Measurements from ENCODE around the gene IFITM10. TPM values are rescaled to one million over a fixed set of nuclear protein-coding genes. Genes with fewer than 3 reads are reported as not detected.

IFITM10 gene
- total RNA-seq, 2 experiments from 2014 or later: 0.22 to 0.31 TPM

DNA sequence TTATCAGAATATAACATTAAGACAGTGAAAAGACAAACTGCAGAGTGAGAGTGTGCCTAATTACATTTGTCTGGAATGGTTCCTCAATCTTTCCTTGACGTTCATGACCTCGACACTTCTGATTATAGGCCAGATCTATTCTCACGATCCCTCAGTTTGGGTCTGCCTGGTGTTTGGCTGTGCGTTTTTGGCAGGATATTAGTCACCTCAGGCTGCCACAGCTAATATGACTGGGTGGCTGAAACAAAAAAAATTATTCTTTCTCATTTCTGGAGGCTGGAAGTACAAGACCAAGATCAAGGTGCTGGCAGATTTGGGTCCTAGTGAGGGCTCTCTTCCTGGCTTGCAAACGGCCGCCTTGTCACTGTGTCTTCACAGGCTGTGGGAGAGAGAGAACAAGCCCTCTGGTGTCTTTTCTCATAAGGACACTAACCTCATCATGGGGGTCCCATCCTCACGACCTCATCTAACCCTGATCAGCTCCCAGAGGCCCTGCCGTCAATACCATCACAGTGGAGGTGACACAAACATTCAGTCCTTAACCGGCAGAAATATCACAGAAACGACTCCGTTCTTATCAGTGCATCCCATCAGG lies 23.2 kb downstream of the IFITM10 start:
- no peak for DNase-seq
- Mint-ChIP-seq H3K27ac (no peak overlapping the region), H3K27me3 (ENCODE audit: low read depth) (peaks cover 18% of the 10 kb centered on the region), H3K4me1 (ENCODE audit: low read depth) (peaks cover 11% of the 10 kb centered on the region), H3K9me3 (no peaks in the 10 kb centered on the region), H3K36me3 (ENCODE audit: low read depth) (no peaks in the 10 kb centered on the region), H3K4me3 (no peak overlapping the region)
- CTCF ChIA-PET: no interaction called here
- intact Hi-C loops (cut with micrococcal nuclease): no loop called here

DNA sequence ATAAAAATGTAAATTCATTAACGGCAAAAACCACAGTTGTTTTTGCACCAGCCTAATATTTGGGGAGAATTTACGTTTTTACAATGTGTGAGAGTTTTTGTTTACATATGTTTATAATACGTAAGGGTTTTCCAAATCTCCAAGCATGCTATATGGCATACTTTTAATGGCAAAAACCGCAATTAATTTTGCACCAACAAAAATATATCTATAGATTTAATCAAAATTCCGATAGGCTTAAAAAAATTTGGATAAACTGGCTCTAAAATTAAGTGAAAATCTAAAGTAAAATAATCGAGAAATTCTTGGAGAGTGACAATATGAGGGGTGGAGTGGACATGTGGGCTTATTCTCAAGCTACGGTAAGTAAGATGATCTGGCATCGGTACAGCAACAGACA lies 30.6 kb downstream of the IFITM10 start:
- CTCF ChIA-PET: no interaction called here
- intact Hi-C loops (cut with micrococcal nuclease): no loop called here
- Mint-ChIP-seq H3K4me1 (ENCODE audit: low read depth) (no peaks in the 10 kb centered on the region), H3K27me3 (ENCODE audit: low read depth) (no peaks in the 10 kb centered on the region), H3K4me3 (no peak overlapping the region), H3K36me3 (ENCODE audit: low read depth) (no peaks in the 10 kb centered on the region), H3K9me3 (no peaks in the 10 kb centered on the region), H3K27ac (no peak overlapping the region)
- no peak for DNase-seq

GRCh38 chr11:1718326-1718725 lies 32.1 kb downstream of the IFITM10 start:
- Mint-ChIP-seq H3K9me3 (no peaks in the 10 kb centered on the region), H3K27me3 (ENCODE audit: low read depth) (no peaks in the 10 kb centered on the region), H3K36me3 (ENCODE audit: low read depth) (no peaks in the 10 kb centered on the region), H3K4me1 (ENCODE audit: low read depth) (no peaks in the 10 kb centered on the region), H3K27ac (no peak overlapping the region), H3K4me3 (no peak overlapping the region)
- intact Hi-C loops (cut with micrococcal nuclease): no loop called here
- no peak for DNase-seq
- CTCF ChIA-PET: no interaction called here

DNA sequence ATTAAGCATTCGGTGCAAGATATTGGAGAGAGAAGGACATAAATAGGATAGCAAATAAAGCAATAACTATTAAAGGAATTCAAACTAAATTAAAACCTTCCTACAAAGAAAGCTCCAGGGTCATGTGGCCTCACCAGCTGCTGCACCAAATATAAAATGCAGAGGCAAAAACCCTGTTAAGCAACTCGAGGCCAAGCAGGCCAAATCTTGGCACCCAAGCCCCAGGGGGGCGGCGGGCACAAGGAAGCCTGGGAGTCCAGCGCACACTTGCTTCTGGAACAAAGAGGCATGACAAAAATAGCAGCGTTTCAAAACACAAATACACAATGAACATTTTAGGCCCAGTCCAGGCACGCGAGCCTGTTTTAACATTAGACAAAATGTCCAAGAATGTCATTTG lies 32.6 kb downstream of the IFITM10 start:
- Mint-ChIP-seq H3K4me3 (no peak overlapping the region), H3K4me1 (ENCODE audit: low read depth) (no peaks in the 10 kb centered on the region), H3K27ac (no peak overlapping the region), H3K36me3 (ENCODE audit: low read depth) (no peaks in the 10 kb centered on the region), H3K9me3 (no peaks in the 10 kb centered on the region), H3K27me3 (ENCODE audit: low read depth) (no peaks in the 10 kb centered on the region)
- DNase-seq: no peak
- CTCF ChIA-PET: interaction anchor here (0.6 kb wide), 2 partner anchors 10 to 113 kb away, joined by 3 to 4 read pairs; no protein-coding TSS in a partner anchor
- intact Hi-C loops (cut with micrococcal nuclease): no loop called here

GRCh38 chr11:1714908-1715885 lies 35.2 kb downstream of the IFITM10 start:
- no peaks in the 10 kb centered on the region for H3K9me3 Mint-ChIP-seq
- no peak for DNase-seq
- H3K27ac Mint-ChIP-seq: no peak overlapping the region
- CTCF ChIA-PET: interaction anchor here (1.2 kb wide), 1 partner anchor 21 kb away, joined by 6 read pairs; no protein-coding TSS in a partner anchor
- no peaks in the 10 kb centered on the region for H3K4me1 Mint-ChIP-seq (ENCODE audit: low read depth)
- intact Hi-C loops (cut with micrococcal nuclease): no loop called here
- H3K4me3 Mint-ChIP-seq: no peak overlapping the region
- no peaks in the 10 kb centered on the region for H3K27me3 Mint-ChIP-seq (ENCODE audit: low read depth)
- no peaks in the 10 kb centered on the region for H3K36me3 Mint-ChIP-seq (ENCODE audit: low read depth)

DNA sequence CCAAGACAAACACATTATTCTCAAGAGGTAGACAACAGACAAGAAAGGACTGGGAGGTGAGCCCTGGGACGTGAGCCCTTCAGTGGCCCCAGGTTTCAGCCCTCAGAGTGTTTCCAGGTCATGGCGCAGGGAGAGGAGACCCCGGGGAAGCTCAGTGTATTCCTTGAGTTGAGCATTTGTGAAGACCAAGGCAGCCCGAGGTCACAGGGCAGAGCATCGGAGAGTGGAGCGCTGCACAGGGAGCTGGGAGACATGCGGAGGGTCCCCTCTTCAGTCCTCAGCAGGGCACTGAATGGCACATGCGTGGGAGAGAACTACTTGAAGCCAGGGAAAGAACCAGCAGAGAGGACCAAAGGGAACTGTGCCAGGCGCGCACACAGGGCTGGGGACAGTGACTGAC lies 41.7 kb downstream of the IFITM10 start:
- intact Hi-C loops (cut with micrococcal nuclease): no loop called here
- Mint-ChIP-seq H3K36me3 (ENCODE audit: low read depth) (no peaks in the 10 kb centered on the region), H3K27me3 (ENCODE audit: low read depth) (no peaks in the 10 kb centered on the region), H3K4me1 (ENCODE audit: low read depth) (no peaks in the 10 kb centered on the region), H3K9me3 (no peaks in the 10 kb centered on the region), H3K4me3 (no peak overlapping the region), H3K27ac (peak overlapping the region; percentile 48)
- CTCF ChIA-PET: interaction anchor here (2.7 kb wide), 1 partner anchor 15 kb away, joined by 15 read pairs; no protein-coding TSS in a partner anchor
- no peak for DNase-seq

- H3K9me3 Mint-ChIP-seq: no peaks in the 10 kb centered on the region
- DNase-seq: no peak
- H3K27ac Mint-ChIP-seq: no peak overlapping the region
- CTCF ChIA-PET: interaction anchor here (0.5 to 2.8 kb wide), 7 partner anchors 14 to 321 kb away, joined by 3 to 22 read pairs (median 5); partner anchors contain the start of gene CTSD
- no peaks in the 10 kb centered on the region for H3K27me3 Mint-ChIP-seq (ENCODE audit: low read depth)
- H3K36me3 Mint-ChIP-seq (ENCODE audit: low read depth): no peaks in the 10 kb centered on the region
- intact Hi-C loops (cut with micrococcal nuclease): no loop called here
- H3K4me3 Mint-ChIP-seq: no peak overlapping the region
- no peaks in the 10 kb centered on the region for H3K4me1 Mint-ChIP-seq (ENCODE audit: low read depth)
Measured at GRCh38 chr11:1707751-1708150, 42.6 kb downstream of the IFITM10 start.

- Mint-ChIP-seq H3K27ac (no peak overlapping the region), H3K4me1 (ENCODE audit: low read depth) (no peaks in the 10 kb centered on the region), H3K4me3 (no peak overlapping the region), H3K27me3 (ENCODE audit: low read depth) (no peaks in the 10 kb centered on the region), H3K9me3 (peaks cover 5% of the 10 kb centered on the region), H3K36me3 (ENCODE audit: low read depth) (no peaks in the 10 kb centered on the region)
- CTCF ChIA-PET: interaction anchor here (0.9 to 2.8 kb wide), 8 partner anchors 13 to 294 kb away, joined by 3 to 22 read pairs (median 6); partner anchors contain the start of gene CTSD
- DNase-seq: peak; percentile 35
- intact Hi-C loops (cut with micrococcal nuclease): no loop called here
Measured at GRCh38 chr11:1706634-1707400, 43.6 kb downstream of the IFITM10 start.

- Mint-ChIP-seq H3K27ac (no peak overlapping the region), H3K4me1 (ENCODE audit: low read depth) (peaks cover 11% of the 10 kb centered on the region), H3K27me3 (ENCODE audit: low read depth) (no peaks in the 10 kb centered on the region), H3K9me3 (peaks cover 11% of the 10 kb centered on the region), H3K4me3 (no peak overlapping the region), H3K36me3 (ENCODE audit: low read depth) (no peaks in the 10 kb centered on the region)
- no peak for DNase-seq
- CTCF ChIA-PET: interaction anchor here (1.9 to 2.8 kb wide), 2 partner anchors 11 to 127 kb away, joined by 8 to 22 read pairs; no protein-coding TSS in a partner anchor
- intact Hi-C loops (cut with micrococcal nuclease): no loop called here
Measured at GRCh38 chr11:1705126-1706052, 45.0 kb downstream of the IFITM10 start.

GRCh38 chr11:1703146-1703545 lies 47.2 kb downstream of the IFITM10 start:
- Mint-ChIP-seq H3K36me3 (ENCODE audit: low read depth) (no peaks in the 10 kb centered on the region), H3K9me3 (peaks cover 11% of the 10 kb centered on the region), H3K27me3 (ENCODE audit: low read depth) (no peaks in the 10 kb centered on the region), H3K27ac (no peak overlapping the region), H3K4me1 (ENCODE audit: low read depth) (peaks cover 12% of the 10 kb centered on the region), H3K4me3 (no peak overlapping the region)
- intact Hi-C loops (cut with micrococcal nuclease): no loop called here
- CTCF ChIA-PET: interaction anchor here (0.8 kb wide), 1 partner anchor 122 kb away, joined by 3 read pairs; no protein-coding TSS in a partner anchor
- no peak for DNase-seq

DNA sequence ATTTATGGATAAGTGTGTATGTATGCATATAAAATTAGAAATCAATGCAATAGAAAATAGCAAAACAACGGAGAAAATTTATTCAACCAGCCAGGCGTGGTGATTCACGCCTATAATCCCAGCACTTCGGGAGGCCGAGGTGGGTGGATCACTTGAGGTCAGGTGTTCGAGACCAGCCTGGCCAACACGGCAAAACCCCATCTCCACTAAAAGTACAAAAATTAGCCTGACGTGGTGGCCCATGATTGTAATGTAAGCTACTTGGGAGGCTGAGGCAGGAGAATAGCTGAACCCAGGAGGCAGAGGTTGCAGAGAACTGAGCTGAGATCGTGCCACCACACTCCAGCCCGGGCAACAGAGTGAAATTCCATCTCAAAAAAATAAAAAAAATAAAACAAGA lies 47.9 kb downstream of the IFITM10 start:
- H3K9me3 Mint-ChIP-seq: peaks cover 11% of the 10 kb centered on the region
- no peak overlapping the region for H3K4me3 Mint-ChIP-seq
- no peaks in the 10 kb centered on the region for H3K36me3 Mint-ChIP-seq (ENCODE audit: low read depth)
- no peak overlapping the region for H3K27ac Mint-ChIP-seq
- no peak for DNase-seq
- CTCF ChIA-PET: interaction anchor here (0.8 kb wide), 1 partner anchor 122 kb away, joined by 3 read pairs; no protein-coding TSS in a partner anchor
- intact Hi-C loops (cut with micrococcal nuclease): no loop called here
- no peaks in the 10 kb centered on the region for H3K27me3 Mint-ChIP-seq (ENCODE audit: low read depth)
- peaks cover 12% of the 10 kb centered on the region for H3K4me1 Mint-ChIP-seq (ENCODE audit: low read depth)

Measured in activated naive CD4-positive, alpha-beta T cell treated with anti-CD3 and anti-CD28 coated beads for 36 hours (primary cell).